Right ventricle myocardium inferior (tissue), 1 donor: ENCODE data around the gene PPP2R3B. TPM values are rescaled to one million over a fixed set of nuclear protein-coding genes. Genes with fewer than 3 reads are reported as not detected.
A peak's percentile ranks its signal among the peaks of the same experiment; 100 is the strongest.
"Not testable (repeated sequence)": the region's sequence is repeated elsewhere in the genome, so short reads cannot be mapped to it uniquely, and the experiment has no call there.

Experiments
- ATAC-seq: fragments of 200-7000 bp; cut with Tn5 transposase; one replicate; pipeline ENCODE4 v1.9.1; 2020; ENCODE audit warnings: mild to moderate bottlenecking, moderate library complexity
- DNase-seq: peaks from one replicate; pipeline ENCODE4 v3.0.0; 2021; ENCODE audit errors: missing footprints
- intact Hi-C: fragments of 100-400 bp; cut with DNase I; formaldehyde crosslinking; loops from one replicate; pipeline ENCODE4 v1.11.0; 2022
- total RNA-seq: library from RNA; stranded (reverse); fragmentation: NEBNext Ultra II Directional; extraction: Animal tissue kit (Norgen Biotek cat#: 25700); gene quantifications from one replicate; pipeline ENCODE4 v1.2.1, GENCODE V29; 2021
- donor health status: DM: no; HTN: yes; CAD: no; lungs with severe emphysema.

The PPP2R3B gene
- total RNA-seq, 1 donor from 2014 or later: 164 TPM

- ATAC-seq: peak; percentile 93
Measured at GRCh38 chrX:413322-414201, 26.9 kb upstream of the PPP2R3B start.

DNA sequence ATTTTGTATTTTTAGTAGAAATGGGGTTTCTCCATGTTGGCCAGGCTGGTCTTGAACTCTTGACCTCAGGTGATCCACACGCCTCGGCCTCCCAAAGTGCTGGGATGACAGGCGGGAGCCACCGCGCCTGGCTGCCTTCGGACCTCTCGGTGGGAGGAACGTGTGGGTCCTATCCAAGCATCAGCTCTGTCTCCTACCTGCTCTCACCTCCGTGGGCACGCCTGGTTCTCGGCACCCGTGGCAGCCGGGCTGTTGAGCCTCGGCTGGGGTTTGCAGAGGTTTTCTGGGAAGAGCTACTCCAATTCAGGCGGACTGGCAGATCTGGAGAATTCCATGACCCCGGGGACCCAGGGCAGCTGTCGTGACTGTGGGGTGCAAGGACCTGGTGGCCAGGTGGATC lies 23.6 kb upstream of the PPP2R3B start:
- DNase-seq (no peak), ATAC-seq (no peak)
- intact Hi-C loops: loop anchor here (5.0 to 10.0 kb wide), 2 partner anchors 93 to 1045 kb away; partner anchors contain the start of genes ASMTL and GTPBP6

More at GRCh38 chrX:413322-414201, 26.9 kb upstream of the PPP2R3B start:
- intact Hi-C loops: loop anchor here (2.0 to 10.0 kb wide), 3 partner anchors 43 to 1041 kb away; partner anchors contain the start of genes ASMTL and GTPBP6
- DNase-seq: peak; percentile 89

DNA sequence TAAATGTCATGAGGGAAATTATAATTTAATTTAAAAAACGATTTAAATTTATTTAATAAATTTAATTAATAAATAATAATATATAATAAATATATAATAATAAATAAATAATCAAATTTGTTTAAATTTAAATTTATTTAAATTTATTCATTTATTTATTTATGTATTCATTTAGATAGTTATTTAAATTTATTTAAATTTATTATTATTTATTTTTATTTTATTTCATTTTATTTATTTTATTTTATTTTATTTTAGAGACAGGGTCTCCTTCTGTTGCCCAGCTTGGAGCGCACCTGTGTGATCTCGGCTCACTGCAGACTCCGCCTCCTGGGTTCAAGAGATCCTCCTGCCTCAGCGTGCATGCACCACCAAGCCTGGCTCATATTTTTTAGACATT lies 18.4 kb upstream of the PPP2R3B start:
- DNase-seq (no peak), ATAC-seq (no peak)
- intact Hi-C loops: no loop called here

DNA sequence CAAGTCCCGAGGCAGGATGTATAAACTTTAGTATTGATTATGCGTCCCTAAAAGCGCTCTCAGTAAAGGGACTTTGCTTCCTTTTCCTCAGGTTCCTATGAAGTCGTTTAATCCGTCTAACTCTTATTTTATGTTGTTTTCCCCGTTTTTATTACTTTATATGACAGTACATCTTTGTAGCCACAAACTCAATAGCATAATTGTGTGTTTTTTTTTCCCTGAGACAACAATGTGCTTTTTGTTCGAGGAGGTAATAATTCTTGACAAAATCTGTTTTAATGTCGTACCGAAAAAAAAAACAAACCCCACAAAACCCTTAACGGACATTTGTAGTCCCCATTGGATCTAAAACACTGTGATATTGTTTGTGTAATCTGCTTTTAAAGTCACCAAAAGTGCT lies 17.9 kb upstream of the PPP2R3B start:
- intact Hi-C loops: no loop called here
- no peak for ATAC-seq
- no peak for DNase-seq

DNA sequence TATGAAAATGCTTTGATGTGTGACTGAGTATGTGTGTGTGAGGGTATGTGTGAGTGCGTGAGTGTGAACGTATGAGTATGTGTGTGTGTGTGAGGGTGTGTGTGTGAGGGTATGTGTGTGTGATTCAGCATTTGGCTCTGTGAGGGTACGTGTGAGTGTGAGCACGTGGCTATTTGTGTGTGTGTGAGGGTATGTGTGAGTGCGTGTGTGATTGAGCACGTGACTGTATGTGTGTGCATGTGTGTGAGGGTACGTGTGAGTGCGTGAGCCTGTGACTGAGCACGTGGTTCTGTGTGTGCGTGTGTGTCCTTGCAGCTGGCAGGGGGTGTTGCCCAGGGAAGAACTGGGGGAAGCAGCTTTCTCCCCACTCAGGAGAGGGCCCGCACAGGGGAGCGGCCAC lies 16.1 kb upstream of the PPP2R3B start:
- DNase-seq (no peak), ATAC-seq (no peak)
- intact Hi-C loops: no loop called here

GRCh38 chrX:400258-400657 lies 13.6 kb upstream of the PPP2R3B start:
- DNase-seq: no peak
- ATAC-seq: peak; percentile 60
- intact Hi-C loops: no loop called here

GRCh38 chrX:397575-397974 lies 10.9 kb upstream of the PPP2R3B start:
- intact Hi-C loops: no loop called here
- ATAC-seq: peak; percentile 71
- no peak for DNase-seq

GRCh38 chrX:394830-395229 lies 8.1 kb upstream of the PPP2R3B start:
- DNase-seq (no peak), ATAC-seq (no peak)
- intact Hi-C loops: no loop called here

- no peak for DNase-seq
- ATAC-seq: no peak
- intact Hi-C loops: no loop called here
Measured at GRCh38 chrX:392575-392846, 5.8 kb upstream of the PPP2R3B start.

GRCh38 chrX:391717-392574 lies 5.2 kb upstream of the PPP2R3B start:
- ATAC-seq (no peak), DNase-seq (no peak)
- intact Hi-C loops: no loop called here

DNA sequence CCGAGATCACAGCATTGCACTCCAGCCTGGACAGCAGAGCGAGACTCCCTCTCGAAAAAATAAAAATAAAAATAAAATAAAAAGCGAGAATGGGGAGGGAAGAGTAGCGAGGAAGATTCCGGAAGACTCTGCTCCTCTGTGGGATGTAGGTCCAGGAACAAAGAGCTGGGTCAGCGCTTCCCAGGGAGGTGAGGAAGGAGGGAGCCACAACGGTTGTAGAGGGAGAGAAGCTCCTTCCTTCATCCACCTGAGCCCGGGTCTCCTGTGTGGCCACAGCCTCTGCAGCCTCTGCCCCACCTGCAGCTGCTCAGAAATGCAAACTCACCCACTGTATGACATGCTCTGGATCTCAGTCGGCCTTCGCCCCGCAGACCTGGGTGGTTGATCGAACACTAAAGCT lies 3.8 kb upstream of the PPP2R3B start:
- no peak for DNase-seq
- intact Hi-C loops: no loop called here
- no peak for ATAC-seq

GRCh38 chrX:389021-389441 lies 2.3 kb upstream of the PPP2R3B start:
- ATAC-seq: no peak
- DNase-seq: no peak
- intact Hi-C loops: loop anchor here (5.0 kb wide), 1 partner anchor 72 kb away; the partner anchor contains the start of gene GTPBP6

DNA sequence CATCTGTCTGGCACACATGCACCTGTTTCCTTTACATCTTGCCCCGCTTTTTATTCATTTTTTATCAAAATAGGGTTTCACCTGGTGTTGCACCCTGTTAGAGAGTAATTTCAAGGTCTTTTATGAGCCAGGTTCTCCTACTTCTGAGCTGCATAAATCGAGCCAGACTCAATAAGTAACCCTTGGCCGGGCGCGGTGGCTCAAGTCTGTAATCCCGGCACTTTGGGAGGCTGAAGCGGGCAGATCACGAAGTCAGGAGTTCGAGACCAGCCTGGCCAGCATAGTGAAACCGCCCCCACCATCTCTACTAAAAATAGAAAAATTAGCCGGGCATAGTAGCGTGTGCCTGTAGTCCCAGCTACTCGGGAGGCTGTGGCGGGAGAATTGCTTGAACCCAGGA lies 1.0 kb upstream of the PPP2R3B start:
- intact Hi-C loops: loop anchor here (5.0 kb wide), 1 partner anchor 70 kb away; the partner anchor contains the start of gene GTPBP6
- no peak for DNase-seq

DNA sequence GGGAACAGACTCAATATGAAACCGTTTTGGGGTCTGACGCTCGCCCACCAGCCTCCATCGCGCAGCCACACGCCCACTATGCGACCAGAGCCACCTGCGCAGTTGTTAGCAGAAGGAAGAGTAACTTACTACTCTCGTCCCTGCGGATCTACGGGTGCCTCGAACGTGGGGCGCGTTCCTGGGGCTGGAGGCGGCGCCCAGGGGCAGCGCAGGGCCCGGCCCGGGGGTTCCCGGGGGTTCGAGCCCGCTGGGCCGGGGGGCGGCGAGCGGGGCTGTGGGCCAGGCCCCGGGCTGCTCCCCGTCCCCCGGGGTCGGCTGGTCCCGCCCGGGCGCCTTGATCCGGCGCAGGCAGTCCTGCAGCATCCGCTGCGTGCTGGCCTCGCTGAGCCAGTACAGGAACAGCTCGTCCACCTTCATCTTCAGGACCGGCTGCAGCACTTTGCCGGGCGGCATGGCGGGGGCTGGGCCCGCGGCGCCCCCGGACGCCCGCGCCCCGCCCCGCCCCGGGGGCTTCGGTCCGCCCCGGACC lies 404 bp downstream of the PPP2R3B start:
- no peak for DNase-seq
- no peak for ATAC-seq
- intact Hi-C loops: loop anchor here (5.0 kb wide), 1 partner anchor 69 kb away; the partner anchor contains the start of gene GTPBP6

More for the DNA sequence above, 1.0 kb upstream of the PPP2R3B start:
- ATAC-seq: no peak

GRCh38 chrX:385736-386135 lies 971 bp downstream of the PPP2R3B start:
- not testable (repeated sequence) for DNase-seq, ATAC-seq
- intact Hi-C loops: loop anchor here (5.0 kb wide), 1 partner anchor 68 kb away; the partner anchor contains the start of gene GTPBP6

- intact Hi-C loops: loop anchor here (5.0 kb wide), 1 partner anchor 68 kb away; the partner anchor contains the start of gene GTPBP6
- no peak for ATAC-seq
Measured at GRCh38 chrX:384861-385260, 1.8 kb downstream of the PPP2R3B start.

GRCh38 chrX:378443-378842 lies 8.3 kb downstream of the PPP2R3B start:
- no peak for ATAC-seq
- intact Hi-C loops: no loop called here
- DNase-seq: no peak

More at GRCh38 chrX:384861-385260, 1.8 kb downstream of the PPP2R3B start:
- DNase-seq: no peak

DNA sequence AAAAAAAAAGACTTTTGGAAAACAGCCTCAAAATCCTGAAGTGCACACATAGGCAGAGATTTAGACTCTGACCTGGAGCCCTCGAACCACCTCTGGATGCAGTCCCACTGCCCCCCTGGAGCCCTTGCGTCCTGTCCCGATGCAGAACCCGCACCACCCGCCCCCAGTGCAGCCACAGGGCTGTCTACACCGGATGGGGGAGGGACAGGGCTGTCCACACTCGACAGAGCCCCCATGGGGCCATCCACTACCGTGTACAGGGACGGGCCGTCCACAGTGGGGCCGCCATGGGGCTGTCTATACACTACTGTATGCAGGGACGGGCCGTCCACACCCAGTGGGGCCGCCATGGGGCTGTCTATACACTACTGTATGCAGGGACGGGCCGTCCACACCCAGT lies 10.5 kb downstream of the PPP2R3B start:
- DNase-seq, ATAC-seq, intact Hi-C loops: not testable (repeated sequence)
